Neural progenitor cell (in vitro differentiated cells): ENCODE measurements around the gene SMU1.

Source experiments
- CTCF ChIP-seq: fragments of 200-600 bp; sonication (generic); IDR thresholded peaks from 2 replicates; pipeline ENCODE4 v1.5.1; 2017; ENCODE audit warnings: antibody characterized with exemption, mild to moderate bottlenecking
- EZH2 ChIP-seq: fragments of 200-600 bp; sonication (generic); IDR thresholded peaks from 2 replicates; pipeline ENCODE4 v1.6.1; 2017; ENCODE audit warnings: antibody characterized with exemption, mild to moderate bottlenecking, moderate library complexity

GRCh38 chr9:33022755-33023154 lies 53.7 kb downstream of the SMU1 start:
- no peak for TF ChIP-seq CTCF
- no peak for TF ChIP-seq EZH2
